ENCODE measurements around the gene SLC7A7. TPM values are rescaled to one million over a fixed set of nuclear protein-coding genes. Genes with fewer than 3 reads are reported as not detected.

SLC7A7 gene
- polyA plus RNA-seq, 3 donors: 262 to 425 (median 371) TPM

DNA sequence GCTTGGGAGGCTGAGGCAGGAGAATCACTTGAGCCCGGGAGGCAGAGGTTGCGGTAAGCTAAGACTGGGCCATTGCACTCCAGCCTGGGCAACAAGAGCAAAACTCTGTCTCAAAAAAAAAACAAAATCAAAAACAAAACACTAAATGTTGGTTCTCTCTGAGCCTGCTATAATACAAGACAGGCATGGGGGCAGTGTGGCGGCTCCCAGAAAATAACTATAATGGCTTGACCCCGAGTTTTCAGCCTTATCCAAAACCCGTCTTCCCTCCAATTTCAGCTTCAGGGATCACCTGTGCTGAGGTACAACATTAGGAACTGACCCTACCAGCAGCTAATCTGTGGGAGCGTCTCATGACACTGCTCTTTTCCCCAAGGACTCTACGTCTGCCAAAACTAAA lies 862 bp downstream of the SLC7A7 start:
- Histone ChIP-seq H2AFZ (ENCODE audit: insufficient read depth, low read depth, low read length, poor library complexity, severe bottlenecking) (no peak overlapping the region), H3K9me3 (replicated peaks in 1 of 2; ENCODE audit: control insufficient read depth in 1 of 2, insufficient read depth in 1 of 2, low read length in 2 of 2) (no peaks in the 10 kb centered on the region), H3K9ac (ENCODE audit: insufficient read depth, low read length, poor library complexity, severe bottlenecking) (peak overlapping the region; percentile 72), H3K36me3 (replicated peaks in 1 of 2; ENCODE audit: control insufficient read depth in 1 of 2, insufficient read depth in 2 of 2, low read length in 2 of 2) (peaks cover 4 to 17% of the 10 kb centered on the region in 2 donors), H3K27ac (ENCODE audit: low read depth in 1 of 2, low read length in 2 of 2) (peak overlapping the region; percentile 95), H3K27me3 (ENCODE audit: control insufficient read depth in 2 of 2, insufficient read depth in 2 of 2, low read length in 2 of 2) (no peaks in the 10 kb centered on the region), H3K4me2 (replicated peaks; ENCODE audit: extremely low read depth, low read length, poor library complexity, severe bottlenecking) (peak overlapping the region; percentile 99), H3K4me3 (replicated peaks in 1 of 3; ENCODE audit: low read depth in 2 of 3, low read length in 3 of 3) (peak overlapping the region; percentile 50 to 98 (median 94)), H4K20me1 (ENCODE audit: insufficient read depth, low read length) (peaks cover 12% of the 10 kb centered on the region), H3K4me1 (ENCODE audit: control insufficient read depth in 1 of 2, insufficient read depth in 2 of 2, low read length in 2 of 2) (peaks cover 88 to 98% of the 10 kb centered on the region in 2 donors), H3K79me2 (ENCODE audit: insufficient read depth, low read length) (peaks cover 56% of the 10 kb centered on the region)
- no peak for DNase-seq
- H3K4me3 Mint-ChIP-seq: peak overlapping the region; percentile 87 to 99
- peaks cover 0 to 2% (median 0%) of the 10 kb centered on the region in 7 donors for H3K9me3 Mint-ChIP-seq
- peaks cover 16 to 30% of the 10 kb centered on the region in 2 donors for H3K36me3 Mint-ChIP-seq
- intact Hi-C loops (cut with micrococcal nuclease): loop anchor here in 1 of 2 donors (10.0 kb wide), 1 partner anchor 50 kb away; the partner anchor contains the start of gene OXA1L
- peaks cover 83% of the 10 kb centered on the region for H3K4me1 Mint-ChIP-seq
- 92% methylated on average over 7 of the region's 7 CpGs for WGBS (ENCODE audit: insufficient coverage)
- TF ChIP-seq CTCF (IDR thresholded peaks at IDR 0.05): no peak
- H3K27ac Mint-ChIP-seq: peak overlapping the region; percentile 96 to 99 (median 98)
- peaks cover 0 to 7% (median 3%) of the 10 kb centered on the region in 3 donors for H3K27me3 Mint-ChIP-seq (ENCODE audit: low read depth in 3 of 3)

DNA sequence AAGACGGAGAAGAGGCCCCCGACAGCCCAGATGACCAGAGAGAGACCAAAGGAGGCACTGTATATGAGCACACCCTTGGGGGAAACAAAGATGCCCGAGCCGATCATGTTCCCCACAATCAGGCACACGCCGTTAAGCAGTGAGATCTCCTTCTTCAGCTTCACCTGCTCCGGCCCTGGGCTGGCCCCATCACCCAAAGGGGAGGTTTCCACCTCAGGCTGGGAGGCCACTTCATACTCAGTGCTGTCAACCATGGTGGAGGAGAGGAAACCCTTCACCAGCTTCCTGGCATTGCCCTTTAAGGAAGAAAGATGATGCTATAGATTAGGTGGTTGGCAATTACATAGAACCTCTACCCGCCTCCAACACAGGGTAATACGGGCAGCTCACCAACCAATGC lies 2.1 kb downstream of the SLC7A7 start:
- Histone ChIP-seq H3K4me2 (replicated peaks; ENCODE audit: extremely low read depth, low read length, poor library complexity, severe bottlenecking) (peak overlapping the region; percentile 78), H3K79me2 (ENCODE audit: insufficient read depth, low read length) (peaks cover 68% of the 10 kb centered on the region), H3K27ac (ENCODE audit: low read depth in 1 of 2, low read length in 2 of 2) (peak overlapping the region; percentile 68 to 90), H3K4me1 (ENCODE audit: control insufficient read depth in 1 of 2, insufficient read depth in 2 of 2, low read length in 2 of 2) (peaks cover 88 to 98% of the 10 kb centered on the region in 2 donors), H3K36me3 (replicated peaks in 1 of 2; ENCODE audit: control insufficient read depth in 1 of 2, insufficient read depth in 2 of 2, low read length in 2 of 2) (peaks cover 4 to 29% of the 10 kb centered on the region in 2 donors), H4K20me1 (ENCODE audit: insufficient read depth, low read length) (peaks cover 23% of the 10 kb centered on the region), H3K9ac (ENCODE audit: insufficient read depth, low read length, poor library complexity, severe bottlenecking) (peak overlapping the region; percentile 52), H3K4me3 (replicated peaks in 1 of 3; ENCODE audit: low read depth in 2 of 3, low read length in 3 of 3) (peak overlapping the region; percentile 10 to 94 (median 40)), H2AFZ (ENCODE audit: insufficient read depth, low read depth, low read length, poor library complexity, severe bottlenecking) (no peak overlapping the region), H3K9me3 (replicated peaks in 1 of 2; ENCODE audit: control insufficient read depth in 1 of 2, insufficient read depth in 1 of 2, low read length in 2 of 2) (no peaks in the 10 kb centered on the region), H3K27me3 (ENCODE audit: control insufficient read depth in 2 of 2, insufficient read depth in 2 of 2, low read length in 2 of 2) (no peaks in the 10 kb centered on the region)
- intact Hi-C loops (cut with micrococcal nuclease): loop anchor here in 1 of 2 donors (10.0 kb wide), 1 partner anchor 48 kb away; the partner anchor contains the start of gene OXA1L
- no peak for DNase-seq
- peaks cover 0 to 3% (median 3%) of the 10 kb centered on the region in 3 donors for H3K27me3 Mint-ChIP-seq (ENCODE audit: low read depth in 3 of 3)
- no peak for TF ChIP-seq CTCF (IDR thresholded peaks at IDR 0.05)
- H3K9me3 Mint-ChIP-seq: peaks cover 0 to 2% (median 0%) of the 10 kb centered on the region in 7 donors
- WGBS (ENCODE audit: insufficient coverage): 95% methylated on average over 6 of the region's 9 CpGs
- peak overlapping the region; percentile 83 to 99 (median 96) for H3K27ac Mint-ChIP-seq
- peak overlapping the region; percentile 87 to 99 for H3K4me3 Mint-ChIP-seq
- H3K36me3 Mint-ChIP-seq: peaks cover 24 to 40% of the 10 kb centered on the region in 2 donors
- H3K4me1 Mint-ChIP-seq: peaks cover 84% of the 10 kb centered on the region

All from CD14-positive monocyte (primary cell).